Loucy (cell line): Measurements from ENCODE around the gene S100A3.

ENCODE experiments used
- H2AFZ ChIP-seq: fragments of 200-600 bp; sonication (generic); 2 replicates; pipeline ENCODE4 v1.6.0; 2016; ENCODE audit warnings: antibody characterized with exemption, mild to moderate bottlenecking, low read length, moderate library complexity
- H3F3A ChIP-seq: fragments of 200-600 bp; 2 replicates; pipeline ENCODE4 v1.6.0; 2016; ENCODE audit warnings: antibody characterized with exemption, low read depth, mild to moderate bottlenecking
- H3K27me3 ChIP-seq: fragments of 200-600 bp; sonication (generic); 2 replicates; pipeline ENCODE4 v1.6.1; 2014; ENCODE audit warnings: low read length, mild to moderate bottlenecking; ENCODE audit not compliant: insufficient read depth, poor library complexity, severe bottlenecking
- H3K36me3 ChIP-seq: fragments of 200-600 bp; sonication (generic); 2 replicates; pipeline ENCODE4 v1.6.1; 2016; ENCODE audit warnings: low read length; ENCODE audit not compliant: insufficient read depth
- H3K4me1 ChIP-seq: fragments of 200-600 bp; sonication (generic); 2 replicates; pipeline ENCODE4 v1.5.1; 2014; ENCODE audit warnings: low read length, mild to moderate bottlenecking; ENCODE audit not compliant: insufficient read depth, poor library complexity, severe bottlenecking
- H3K4me2 ChIP-seq: fragments of 200-600 bp; sonication (generic); 2 replicates; pipeline ENCODE4 v1.6.0; 2014; ENCODE audit warnings: antibody characterized with exemption, low read length, low read depth, mild to moderate bottlenecking; ENCODE audit not compliant: poor library complexity, severe bottlenecking
- H3K4me3 ChIP-seq: fragments of 200-600 bp; sonication (generic); 2 replicates; pipeline ENCODE4 v1.5.1; 2014; ENCODE audit warnings: low read length, mild to moderate bottlenecking, mixed read lengths; ENCODE audit not compliant: poor library complexity, severe bottlenecking
- H3K79me2 ChIP-seq: fragments of 200-600 bp; sonication (generic); 2 replicates; pipeline ENCODE4 v1.6.1; 2014; ENCODE audit warnings: low read length; ENCODE audit not compliant: insufficient read depth
- H3K9ac ChIP-seq: fragments of 200-600 bp; sonication (generic); 2 replicates; pipeline ENCODE4 v1.6.0; 2014; ENCODE audit warnings: mild to moderate bottlenecking, low read depth, low read length, moderate library complexity; ENCODE audit not compliant: poor library complexity, severe bottlenecking
- H3K9me2 ChIP-seq: fragments of 200-600 bp; sonication (generic); replicated peaks from 2 replicates; pipeline ENCODE4 v1.6.1; 2016; ENCODE audit warnings: low read depth, low read length, mixed read lengths
- H3K9me3 ChIP-seq: fragments of 200-600 bp; sonication (generic); 2 replicates; pipeline ENCODE4 v1.6.1; 2014; ENCODE audit warnings: mild to moderate bottlenecking, antibody characterized with exemption, low read length, low read depth; ENCODE audit not compliant: insufficient read depth
- H4K20me1 ChIP-seq: fragments of 200-600 bp; sonication (generic); 2 replicates; pipeline ENCODE4 v1.6.0; 2014; ENCODE audit warnings: antibody characterized with exemption, low read length, mild to moderate bottlenecking; ENCODE audit not compliant: insufficient read depth, poor library complexity, severe bottlenecking
- CTCF ChIP-seq: fragments of 200-600 bp; sonication (generic); conservative IDR thresholded peaks from 2 replicates; pipeline ENCODE4 v1.5.1; 2014; ENCODE audit warnings: mild to moderate bottlenecking, antibody characterized with exemption, low read length
- EZH2phosphoT487 ChIP-seq: fragments of 200-600 bp; IDR thresholded peaks from 2 replicates; pipeline ENCODE4 v1.6.1; 2018; ENCODE audit warnings: antibody characterized with exemption, mild to moderate bottlenecking, moderate library complexity, borderline replicate concordance

Gene S100A3

GRCh38 chr1:153550827-153551500 lies 1.9 kb upstream of the S100A3 start:
- Histone ChIP-seq H3K4me2 (no peak overlapping the region), H3K4me3 (no peak overlapping the region), H3K9ac (no peak overlapping the region), H3K79me2 (peaks cover 7% of the 10 kb centered on the region; the same call in 1 of the 2 replicates), H2AFZ (no peak overlapping the region), H4K20me1 (no peaks in the 10 kb centered on the region), H3K36me3 (no peaks in the 10 kb centered on the region), H3K9me3 (no peaks in the 10 kb centered on the region), H3F3A (peaks cover 4% of the 10 kb centered on the region), H3K9me2 (no peaks in the 10 kb centered on the region), H3K4me1 (peaks cover 55% of the 10 kb centered on the region), H3K27me3 (no peaks in the 10 kb centered on the region)
- TF ChIP-seq EZH2phosphoT487 (no peak), CTCF (no peak)

GRCh38 chr1:153550398-153550758 lies 1.3 kb upstream of the S100A3 start:
- TF ChIP-seq CTCF = no peak
- no peak for TF ChIP-seq EZH2phosphoT487
- no peaks in the 10 kb centered on the region for H3K9me2 ChIP-seq
- no peak overlapping the region for H2AFZ ChIP-seq
- no peak overlapping the region for H3K4me2 ChIP-seq
- no peaks in the 10 kb centered on the region for H3K36me3 ChIP-seq
- H3K4me3 ChIP-seq = no peak overlapping the region
- no peaks in the 10 kb centered on the region for H3K9me3 ChIP-seq
- H3K4me1 ChIP-seq = peaks cover 58% of the 10 kb centered on the region
- peaks cover 8% of the 10 kb centered on the region for H3F3A ChIP-seq
- H3K27me3 ChIP-seq = no peaks in the 10 kb centered on the region
- no peaks in the 10 kb centered on the region for H4K20me1 ChIP-seq
- peaks cover 8% of the 10 kb centered on the region; the same call in 1 of the 2 replicates for H3K79me2 ChIP-seq
- H3K9ac ChIP-seq = no peak overlapping the region

- H3K4me1 ChIP-seq = peaks cover 60% of the 10 kb centered on the region
- H3K9me3 ChIP-seq = no peaks in the 10 kb centered on the region
- no peaks in the 10 kb centered on the region for H3K36me3 ChIP-seq
- H3K4me2 ChIP-seq = no peak overlapping the region
- peaks cover under 1% of the 10 kb centered on the region for H4K20me1 ChIP-seq
- no peaks in the 10 kb centered on the region for H3K27me3 ChIP-seq
- TF ChIP-seq CTCF (no peak), EZH2phosphoT487 (no peak)
- H3K9me2 ChIP-seq = no peaks in the 10 kb centered on the region
- no peak overlapping the region for H3K4me3 ChIP-seq
- no peak overlapping the region for H3K9ac ChIP-seq
- H3F3A ChIP-seq = peaks cover 10% of the 10 kb centered on the region
- no peak overlapping the region for H2AFZ ChIP-seq
- peaks cover 9% of the 10 kb centered on the region for H3K79me2 ChIP-seq
These were observed 811 bp upstream of the S100A3 start for GRCh38 chr1:153549741-153550397.
